K562 (cell line): ENCODE data around the gene CCND3. TPM values are rescaled to one million over a fixed set of nuclear protein-coding genes. Genes with fewer than 3 reads are reported as not detected.

Source experiments
- CAMTA2 ChIP-seq: fragments of 250-450 bp; sonication (Bioruptor Pico); conservative IDR thresholded peaks from 2 replicates; pipeline ENCODE4 v1.5.1; 2022
- ELF2 ChIP-seq: fragments of 250-450 bp; sonication (Bioruptor Pico); IDR thresholded peaks from 2 replicates; pipeline ENCODE4 v1.5.0; 2021; ENCODE audit warnings: mild to moderate bottlenecking
- EP400 ChIP-seq: fragments of 450-650 bp; IDR thresholded peaks from 2 replicates; pipeline ENCODE4 v1.6.1; 2017; ENCODE audit warnings: antibody characterized with exemption, mild to moderate bottlenecking, moderate library complexity
- KAT7 ChIP-seq: sonication (generic); formaldehyde crosslinking; IDR thresholded peaks from 2 replicates; pipeline ENCODE4 v1.8.0; 2022; ENCODE audit warnings: missing genetic modification reagents, mild to moderate bottlenecking, borderline replicate concordance
- NUFIP1 ChIP-seq: fragments of 450-650 bp; IDR thresholded peaks from 2 replicates; pipeline ENCODE4 v1.6.1; 2018; ENCODE audit not compliant: partially characterized antibody
- POLR3A ChIP-seq: IDR thresholded peaks from 2 replicates; pipeline ENCODE4 v1.6.1; 2011; ENCODE audit warnings: borderline replicate concordance, mild to moderate bottlenecking, moderate library complexity; ENCODE audit not compliant: insufficient read length, insufficient read depth; ENCODE audit errors: extremely low read depth
- RAD51 ChIP-seq: fragments of 450-650 bp; IDR thresholded peaks from 2 replicates; pipeline ENCODE4 v1.7.1; 2016; ENCODE audit warnings: low read depth, mild to moderate bottlenecking, borderline replicate concordance
- RBBP5 ChIP-seq: fragments of 200-600 bp; sonication (generic); IDR thresholded peaks from 2 replicates; pipeline ENCODE4 v1.6.1; 2012; ENCODE audit warnings: borderline replicate concordance, mild to moderate bottlenecking, low read length, control low read depth, inconsistent platforms; ENCODE audit not compliant: insufficient read depth, poor library complexity, severe bottlenecking
- RBFOX2 ChIP-seq: fragments of 200-400 bp; formaldehyde crosslinking; IDR thresholded peaks from 2 replicates; pipeline ENCODE4 v1.6.1; 2017; ENCODE audit warnings: low read depth, mild to moderate bottlenecking, low read length, moderate library complexity
- SLC30A9 ChIP-seq: fragments of 250-450 bp; sonication (Bioruptor Pico); IDR thresholded peaks from 2 replicates; pipeline ENCODE4 v1.8.0; 2022; ENCODE audit warnings: mild to moderate bottlenecking, moderate library complexity
- SMARCC2 ChIP-seq: fragments of 450-650 bp; IDR thresholded peaks from 2 replicates; pipeline ENCODE4 v1.6.1; 2017; ENCODE audit warnings: antibody characterized with exemption, moderate library complexity, mild to moderate bottlenecking, low read depth
- XRCC5 ChIP-seq: fragments of 200-400 bp; formaldehyde crosslinking; IDR thresholded peaks from 2 replicates; pipeline ENCODE4 v1.6.1; 2017; ENCODE audit warnings: low read depth, mild to moderate bottlenecking, low read length
- polyA plus RNA-seq, 8 experiments: library from polyadenylated mRNA; depleted of rRNA in 4 of 8; stranded (reverse) in 5 of 8; unstranded in 3 of 8; fragments of >200 nt; fragmentation: Nextera tagmentation in 2 of 8; fragmentation: Illumina TruSeq in 1 of 8; extraction: Ambion mirVana in 2 of 8; extraction: Trizol in 1 of 8; gene quantifications; 2 replicates each; pipeline versions ENCODE4 v1.2.1 to v1.2.3, GENCODE V29; 2011 to 2014; ENCODE audit warnings: inconsistent platforms in 1 of 8, missing spikeins in 1 of 8
- total RNA-seq, 7 experiments: library from RNA; depleted of rRNA in 6 of 7; stranded (reverse); fragments of >200 nt in 6 of 7; fragmentation: Illumina TruSeq in 2 of 7; extraction: Trizol in 2 of 7; gene quantifications; 2 replicates each; pipeline versions ENCODE4 v1.2.1 to v1.2.3, GENCODE V29; 2011 to 2021; ENCODE audit warnings: low replicate concordance in 1 of 7
- TF ChIP-seq, protein P1 (sequence below), 2 experiments: IDR thresholded peaks; 2 replicates each; pipeline ENCODE4 v1.6.1; 2011; ENCODE audit warnings: borderline replicate concordance in 1 of 2, control low read depth in 1 of 2, low read depth in 1 of 2, low read length in 1 of 2, mild to moderate bottlenecking in 1 of 2, mixed read lengths in 1 of 2, moderate library complexity in 1 of 2; ENCODE audit not compliant: insufficient read depth in 1 of 2, insufficient read length in 1 of 2, poor library complexity in 1 of 2, severe bottlenecking in 1 of 2; ENCODE audit errors: extremely low read depth in 1 of 2
- TF ChIP-seq, protein P2 (sequence below): fragments of 450-650 bp; IDR thresholded peaks from 2 replicates; pipeline ENCODE4 v1.6.1; 2016; ENCODE audit warnings: borderline replicate concordance
- TF ChIP-seq, protein P3 (sequence below): sonication (generic); formaldehyde crosslinking; IDR thresholded peaks from 2 replicates; pipeline ENCODE4 v1.8.0; 2023; ENCODE audit warnings: mild to moderate bottlenecking, missing genetic modification reagents

CCND3 gene
- total and polyA plus RNA-seq, 9 of the 15 experiments (the other 6 are each of a cell fraction or from before 2014, with no cell fraction given) = 21.5 to 204 (median 97.4) TPM

DNA sequence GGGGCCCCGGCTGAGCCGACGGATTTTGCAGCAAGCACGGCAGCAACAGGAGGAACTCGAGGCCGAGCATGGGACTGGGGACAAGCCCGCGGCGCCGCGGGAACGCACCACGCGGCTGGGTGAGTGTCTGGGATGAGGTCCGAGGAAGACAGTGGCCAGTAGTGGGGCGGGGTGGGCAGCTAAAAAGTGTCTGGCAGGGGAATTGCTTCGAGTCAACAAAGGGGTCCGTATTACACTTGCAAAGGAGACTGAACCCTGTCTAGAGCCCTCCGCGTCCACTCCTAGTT is 20.0 kb downstream of the CCND3 start (continued):
- TF ChIP-seq, protein P1, sequence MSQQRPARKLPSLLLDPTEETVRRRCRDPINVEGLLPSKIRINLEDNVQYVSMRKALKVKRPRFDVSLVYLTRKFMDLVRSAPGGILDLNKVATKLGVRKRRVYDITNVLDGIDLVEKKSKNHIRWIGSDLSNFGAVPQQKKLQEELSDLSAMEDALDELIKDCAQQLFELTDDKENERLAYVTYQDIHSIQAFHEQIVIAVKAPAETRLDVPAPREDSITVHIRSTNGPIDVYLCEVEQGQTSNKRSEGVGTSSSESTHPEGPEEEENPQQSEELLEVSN (IDR thresholded peaks at IDR 0.05; ENCODE audit: borderline replicate concordance in 1 of 2, extremely low read depth in 1 of 2, insufficient read depth in 1 of 2, insufficient read length in 1 of 2, low read depth in 1 of 2, low read length in 1 of 2, poor library complexity in 1 of 2, severe bottlenecking in 1 of 2) = peak in 1 of 2 experiments; percentile 5
- no peak for TF ChIP-seq NUFIP1
- TF ChIP-seq ELF2 (CRISPR knock-in tag) = no peak
- TF ChIP-seq, protein P2, sequence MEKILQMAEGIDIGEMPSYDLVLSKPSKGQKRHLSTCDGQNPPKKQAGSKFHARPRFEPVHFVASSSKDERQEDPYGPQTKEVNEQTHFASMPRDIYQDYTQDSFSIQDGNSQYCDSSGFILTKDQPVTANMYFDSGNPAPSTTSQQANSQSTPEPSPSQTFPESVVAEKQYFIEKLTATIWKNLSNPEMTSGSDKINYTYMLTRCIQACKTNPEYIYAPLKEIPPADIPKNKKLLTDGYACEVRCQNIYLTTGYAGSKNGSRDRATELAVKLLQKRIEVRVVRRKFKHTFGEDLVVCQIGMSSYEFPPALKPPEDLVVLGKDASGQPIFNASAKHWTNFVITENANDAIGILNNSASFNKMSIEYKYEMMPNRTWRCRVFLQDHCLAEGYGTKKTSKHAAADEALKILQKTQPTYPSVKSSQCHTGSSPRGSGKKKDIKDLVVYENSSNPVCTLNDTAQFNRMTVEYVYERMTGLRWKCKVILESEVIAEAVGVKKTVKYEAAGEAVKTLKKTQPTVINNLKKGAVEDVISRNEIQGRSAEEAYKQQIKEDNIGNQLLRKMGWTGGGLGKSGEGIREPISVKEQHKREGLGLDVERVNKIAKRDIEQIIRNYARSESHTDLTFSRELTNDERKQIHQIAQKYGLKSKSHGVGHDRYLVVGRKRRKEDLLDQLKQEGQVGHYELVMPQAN = peak; percentile 9; the same call in 1 of the 2 replicates
- peak; percentile 71 for TF ChIP-seq RBFOX2
- TF ChIP-seq SMARCC2 = no peak
- 0 out of 2 replicates have a peak, but pooled peaks have one; percentile 60 for TF ChIP-seq CAMTA2 (CRISPR knock-in tag)
- no peak for TF ChIP-seq SLC30A9 (CRISPR knock-in tag)
- TF ChIP-seq RAD51 = no peak
- TF ChIP-seq, protein P3, sequence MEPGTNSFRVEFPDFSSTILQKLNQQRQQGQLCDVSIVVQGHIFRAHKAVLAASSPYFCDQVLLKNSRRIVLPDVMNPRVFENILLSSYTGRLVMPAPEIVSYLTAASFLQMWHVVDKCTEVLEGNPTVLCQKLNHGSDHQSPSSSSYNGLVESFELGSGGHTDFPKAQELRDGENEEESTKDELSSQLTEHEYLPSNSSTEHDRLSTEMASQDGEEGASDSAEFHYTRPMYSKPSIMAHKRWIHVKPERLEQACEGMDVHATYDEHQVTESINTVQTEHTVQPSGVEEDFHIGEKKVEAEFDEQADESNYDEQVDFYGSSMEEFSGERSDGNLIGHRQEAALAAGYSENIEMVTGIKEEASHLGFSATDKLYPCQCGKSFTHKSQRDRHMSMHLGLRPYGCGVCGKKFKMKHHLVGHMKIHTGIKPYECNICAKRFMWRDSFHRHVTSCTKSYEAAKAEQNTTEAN (CRISPR knock-in tag) = no peak
- no peak for TF ChIP-seq POLR3A
- peak; percentile 90; the same call in 1 of the 2 replicates for TF ChIP-seq EP400
- no peak for TF ChIP-seq KAT7 (CRISPR knock-in tag)
- TF ChIP-seq XRCC5 = no peak
- TF ChIP-seq RBBP5 = peak; percentile 10
